ENCODE results near the gene RCOR2. TPM values are rescaled to one million over a fixed set of nuclear protein-coding genes. Genes with fewer than 3 reads are reported as not detected.

Gene RCOR2
- total RNA-seq, 4 donors from 2014 or later, result 0.16 to 0.74 (median 0.58) TPM; not detected in 1

DNA sequence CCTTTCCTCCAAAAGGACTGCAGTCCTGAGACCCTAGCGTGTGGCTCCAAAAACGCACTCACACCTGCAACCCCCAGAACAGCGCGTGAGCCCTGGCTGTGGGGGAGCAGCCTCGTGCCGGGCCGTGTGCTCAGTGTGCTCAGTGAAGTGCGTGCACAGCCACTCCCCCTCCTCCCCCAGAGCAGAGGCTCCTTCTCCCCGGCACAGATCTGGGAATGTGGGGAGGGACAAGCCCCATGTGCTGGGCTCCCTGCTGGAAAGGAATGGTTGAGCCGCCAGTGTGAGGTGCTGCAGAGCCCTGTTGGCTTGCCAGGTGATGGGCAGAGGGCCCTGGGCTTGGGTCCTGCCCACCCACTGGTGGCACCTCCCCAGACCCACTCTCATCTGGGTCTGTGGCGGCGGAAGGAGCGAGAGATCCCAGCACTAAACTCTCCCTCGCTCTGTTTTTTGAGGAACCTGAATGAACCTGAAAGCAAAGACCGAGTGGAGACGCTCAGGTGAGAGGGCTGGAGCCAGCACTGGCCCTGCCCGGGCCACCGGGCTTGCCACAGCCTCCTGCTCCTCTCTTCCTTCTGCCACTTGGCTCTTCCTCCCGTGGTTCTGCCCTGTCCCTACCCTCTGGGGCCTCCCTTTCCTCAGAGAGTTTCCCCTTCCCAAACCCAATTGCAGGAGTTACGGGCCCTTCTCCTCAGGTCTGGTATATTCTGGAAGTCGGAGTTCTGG is 9.0 kb downstream of the RCOR2 start:
- H3K36me3 ChIP-seq, result peaks cover 0 to 82% of the 10 kb centered on the region in 2 donors
- H3K4me1 ChIP-seq, result peaks cover 0 to 57% (median 12%) of the 10 kb centered on the region in 3 donors
- ATAC-seq, result no peak
- H3K27me3 ChIP-seq, result no peaks in the 10 kb centered on the region
- 93% methylated on average over 2 of the region's 21 CpGs; no CpG with 5 or more reads in 1 of the 2 donors for WGBS, 2 donors (ENCODE audit: low coverage in 1 of 2)
- H3K4me3 ChIP-seq, result no peak overlapping the region
- H3K27ac ChIP-seq, result peak overlapping the region in 1 of 4 donors; percentile 10
- TF ChIP-seq, protein P1, sequence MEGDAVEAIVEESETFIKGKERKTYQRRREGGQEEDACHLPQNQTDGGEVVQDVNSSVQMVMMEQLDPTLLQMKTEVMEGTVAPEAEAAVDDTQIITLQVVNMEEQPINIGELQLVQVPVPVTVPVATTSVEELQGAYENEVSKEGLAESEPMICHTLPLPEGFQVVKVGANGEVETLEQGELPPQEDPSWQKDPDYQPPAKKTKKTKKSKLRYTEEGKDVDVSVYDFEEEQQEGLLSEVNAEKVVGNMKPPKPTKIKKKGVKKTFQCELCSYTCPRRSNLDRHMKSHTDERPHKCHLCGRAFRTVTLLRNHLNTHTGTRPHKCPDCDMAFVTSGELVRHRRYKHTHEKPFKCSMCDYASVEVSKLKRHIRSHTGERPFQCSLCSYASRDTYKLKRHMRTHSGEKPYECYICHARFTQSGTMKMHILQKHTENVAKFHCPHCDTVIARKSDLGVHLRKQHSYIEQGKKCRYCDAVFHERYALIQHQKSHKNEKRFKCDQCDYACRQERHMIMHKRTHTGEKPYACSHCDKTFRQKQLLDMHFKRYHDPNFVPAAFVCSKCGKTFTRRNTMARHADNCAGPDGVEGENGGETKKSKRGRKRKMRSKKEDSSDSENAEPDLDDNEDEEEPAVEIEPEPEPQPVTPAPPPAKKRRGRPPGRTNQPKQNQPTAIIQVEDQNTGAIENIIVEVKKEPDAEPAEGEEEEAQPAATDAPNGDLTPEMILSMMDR (IDR thresholded peaks at IDR 0.05), result no peak
- TF ChIP-seq POLR2A (IDR thresholded peaks at IDR 0.05), result no peak
- TF ChIP-seq POLR2AphosphoS5 (IDR thresholded peaks at IDR 0.05), result no peak
- TF ChIP-seq EP300 (IDR thresholded peaks at IDR 0.05), result no peak
- no peaks in the 10 kb centered on the region for H3K9me3 ChIP-seq

DNA sequence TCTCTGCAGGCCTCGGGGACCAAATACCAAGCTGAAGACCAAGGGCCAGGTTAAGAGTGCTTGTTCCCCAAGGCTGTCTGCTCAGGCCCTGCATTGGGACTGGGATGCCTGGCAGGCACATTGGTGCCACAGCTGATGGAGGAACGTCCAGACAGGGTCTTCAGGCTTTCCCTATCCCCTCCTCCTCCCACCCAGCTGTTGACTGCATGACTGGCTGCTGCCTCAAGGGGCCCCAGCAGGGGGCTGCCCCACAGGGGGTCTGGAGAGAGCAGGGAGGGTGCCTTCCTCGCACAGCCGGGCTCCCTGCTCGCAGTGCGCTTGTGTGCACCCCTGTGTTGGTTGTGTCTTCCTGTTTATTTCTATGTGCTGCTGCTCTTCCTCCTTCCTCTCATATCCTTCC is 9.9 kb downstream of the RCOR2 start:
- TF ChIP-seq, protein P1 (IDR thresholded peaks at IDR 0.05), result no peak
- TF ChIP-seq POLR2A (IDR thresholded peaks at IDR 0.05) (no peak), POLR2AphosphoS5 (IDR thresholded peaks at IDR 0.05) (no peak), EP300 (IDR thresholded peaks at IDR 0.05) (no peak)
- Histone ChIP-seq H3K36me3 (peaks cover 0 to 91% of the 10 kb centered on the region in 2 donors), H3K4me1 (peaks cover 0 to 57% (median 12%) of the 10 kb centered on the region in 3 donors), H3K27me3 (no peaks in the 10 kb centered on the region), H3K27ac (no peak overlapping the region), H3K4me3 (no peak overlapping the region), H3K9me3 (no peaks in the 10 kb centered on the region)
- 53 to 84% methylated on average over 2 to 3 of the region's 6 CpGs for WGBS, 2 donors (ENCODE audit: low coverage in 1 of 2)
- no peak for ATAC-seq

DNA sequence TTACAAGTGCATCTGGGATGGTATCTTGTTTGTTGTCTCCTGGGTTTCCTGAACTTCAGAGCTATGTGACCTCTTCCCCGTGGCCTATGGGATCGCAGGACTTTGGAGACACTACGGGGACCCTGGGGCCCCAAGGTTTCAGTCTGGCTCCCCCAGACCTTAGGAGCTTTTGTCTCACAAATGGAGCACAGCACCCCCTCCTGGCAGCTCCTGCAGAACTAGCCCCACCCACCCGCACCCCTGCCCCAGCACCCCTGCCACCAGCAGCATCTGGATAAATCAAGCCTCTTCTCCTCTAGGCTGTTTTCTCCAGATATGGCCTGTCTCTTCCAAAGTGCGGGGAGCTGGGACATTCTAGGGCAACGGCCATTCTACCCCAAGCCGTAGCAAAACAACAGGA is 10.4 kb downstream of the RCOR2 start:
- H3K9me3 ChIP-seq, result no peaks in the 10 kb centered on the region
- 93 to 95% methylated on average over 2 to 4 of the region's 7 CpGs for WGBS, 2 donors (ENCODE audit: low coverage in 1 of 2)
- no peak overlapping the region for H3K27ac ChIP-seq
- no peak for ATAC-seq
- H3K27me3 ChIP-seq, result no peaks in the 10 kb centered on the region
- peaks cover 0 to 96% of the 10 kb centered on the region in 2 donors for H3K36me3 ChIP-seq
- H3K4me3 ChIP-seq, result no peak overlapping the region
- peaks cover 0 to 57% (median 12%) of the 10 kb centered on the region in 3 donors for H3K4me1 ChIP-seq
- TF ChIP-seq, protein P1 (IDR thresholded peaks at IDR 0.05), result peak in 1 of 4 experiments; percentile 40
- TF ChIP-seq POLR2A (IDR thresholded peaks at IDR 0.05), result no peak
- no peak for TF ChIP-seq POLR2AphosphoS5 (IDR thresholded peaks at IDR 0.05)

DNA sequence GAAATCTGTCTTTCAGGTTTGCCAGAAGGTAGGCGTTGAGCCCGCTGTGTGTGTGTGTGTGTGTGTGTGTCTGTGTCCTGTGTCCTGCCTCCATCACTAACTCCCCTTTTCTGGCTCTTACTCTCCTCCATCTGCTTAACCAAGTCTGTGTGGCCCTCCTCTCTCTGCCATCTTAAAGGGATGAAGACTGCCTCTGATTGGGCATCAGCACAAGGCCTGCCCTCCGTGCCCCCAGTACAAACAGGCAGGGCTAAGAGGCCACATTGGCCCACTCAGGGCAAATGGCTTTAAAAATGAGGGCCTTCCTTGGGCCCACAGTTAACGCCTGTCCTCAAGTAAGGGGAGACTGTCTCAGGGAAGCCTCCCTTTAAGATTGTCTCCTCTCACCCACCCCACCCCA is 10.9 kb downstream of the RCOR2 start:
- no peaks in the 10 kb centered on the region for H3K27me3 ChIP-seq
- no peak for ATAC-seq
- no peak overlapping the region for H3K27ac ChIP-seq
- WGBS, 2 donors (ENCODE audit: low coverage in 1 of 2), result 86% methylated on average over 1 of the region's 4 CpGs; no CpG with 5 or more reads in 1 of the 2 donors
- no peak overlapping the region for H3K4me3 ChIP-seq
- H3K36me3 ChIP-seq, result peaks cover 0 to 98% of the 10 kb centered on the region in 2 donors
- TF ChIP-seq, protein P1 (IDR thresholded peaks at IDR 0.05), result no peak
- TF ChIP-seq EP300 (IDR thresholded peaks at IDR 0.05) (no peak), POLR2A (IDR thresholded peaks at IDR 0.05) (no peak), POLR2AphosphoS5 (IDR thresholded peaks at IDR 0.05) (no peak)
- peaks cover 0 to 54% (median 12%) of the 10 kb centered on the region in 3 donors for H3K4me1 ChIP-seq
- H3K9me3 ChIP-seq, result no peaks in the 10 kb centered on the region

DNA sequence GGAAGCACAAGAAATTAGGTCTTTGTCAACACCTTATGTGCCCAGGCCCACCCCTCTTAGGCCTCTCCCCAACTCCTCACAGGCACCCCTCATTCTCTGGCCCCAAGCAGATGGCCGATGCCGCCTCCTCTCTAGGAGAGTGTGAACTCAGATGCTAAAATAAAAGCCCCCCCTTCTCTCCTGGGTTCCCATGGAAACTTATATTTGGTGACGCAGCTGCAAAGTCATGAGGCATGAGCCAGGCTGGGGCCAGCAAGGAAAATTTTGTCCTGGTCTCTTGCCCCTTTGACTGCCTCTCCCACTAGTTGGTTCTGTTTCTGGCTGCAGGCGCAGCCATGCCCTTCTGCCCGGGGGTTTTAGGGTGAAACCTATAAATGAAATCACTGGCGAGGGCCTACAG is 11.8 kb downstream of the RCOR2 start:
- Histone ChIP-seq H3K4me3 (no peak overlapping the region), H3K9me3 (no peaks in the 10 kb centered on the region), H3K27ac (no peak overlapping the region), H3K36me3 (peaks cover 0 to 98% of the 10 kb centered on the region in 2 donors), H3K4me1 (peaks cover 0 to 45% (median 12%) of the 10 kb centered on the region in 3 donors), H3K27me3 (no peaks in the 10 kb centered on the region)
- no peak for ATAC-seq
- TF ChIP-seq POLR2AphosphoS5 (IDR thresholded peaks at IDR 0.05), result no peak
- TF ChIP-seq, protein P1 (IDR thresholded peaks at IDR 0.05), result no peak
- TF ChIP-seq POLR2A (IDR thresholded peaks at IDR 0.05), result no peak
- TF ChIP-seq EP300 (IDR thresholded peaks at IDR 0.05), result no peak
- 58% methylated on average over 2 of the region's 6 CpGs; no CpG with 5 or more reads in 1 of the 2 donors for WGBS, 2 donors (ENCODE audit: low coverage in 1 of 2)

Data from gastroesophageal sphincter (tissue), 4 donors.